ENCODE measurements around the gene FOXB1.

The FOXB1 gene

GRCh38 chr15:60026555-60026954, 22.4 kb downstream of the FOXB1 start:
- DNase-seq = no peak
- peaks cover 4 to 9% of the 10 kb centered on the region in 2 experiments for H3K27me3 ChIP-seq (ENCODE audit: control insufficient read depth in 1 of 2, insufficient read depth in 1 of 2, low read length in 2 of 2)
- WGBS = 92% methylated on average over 2 of the region's 2 CpGs

GRCh38 chr15:60035344-60035743, 31.2 kb downstream of the FOXB1 start:
- no peak overlapping the region for H4K91ac ChIP-seq (ENCODE audit: low read length)
- H3K36me3 ChIP-seq (ENCODE audit: control insufficient read depth in 1 of 2, insufficient read depth in 2 of 2, low read depth in 1 of 2, low read length in 2 of 2) = no peaks in the 10 kb centered on the region
- no peak overlapping the region for H2BK120ac ChIP-seq (ENCODE audit: low read depth, low read length)
- H2AFZ ChIP-seq (ENCODE audit: low read depth, low read length) = no peak overlapping the region
- H3K9ac ChIP-seq (ENCODE audit: low read length) = no peak overlapping the region
- H3K4me3 ChIP-seq (ENCODE audit: insufficient read depth in 1 of 2, low read depth in 1 of 2, low read length in 2 of 2) = no peak overlapping the region
- H3K4ac ChIP-seq (ENCODE audit: low read depth in 1 of 2, low read length in 2 of 2) = no peak overlapping the region
- no peak overlapping the region for H4K8ac ChIP-seq (ENCODE audit: low read length)
- no peak overlapping the region for H3K18ac ChIP-seq (ENCODE audit: low read depth in 1 of 2, low read length in 2 of 2)
- H2AK5ac ChIP-seq (ENCODE audit: low read length, severe bottlenecking) = no peak overlapping the region
- no peak overlapping the region for H3K14ac ChIP-seq (ENCODE audit: low read length in 2 of 2)
- H3K23ac ChIP-seq (ENCODE audit: low read length in 2 of 2) = no peak overlapping the region
- H3K27ac ChIP-seq (ENCODE audit: low read length, poor library complexity, severe bottlenecking) = no peak overlapping the region
- H3K4me1 ChIP-seq (ENCODE audit: control insufficient read depth, insufficient read depth, low read depth, low read length) = no peaks in the 10 kb centered on the region
- H3K4me2 ChIP-seq (ENCODE audit: low read length, poor library complexity, severe bottlenecking) = no peak overlapping the region
- H2BK5ac ChIP-seq (ENCODE audit: low read depth, low read length, poor library complexity, severe bottlenecking) = no peak overlapping the region
- no CpG with 5 or more reads among the region's 3 CpGs for WGBS
- DNase-seq = no peak
- no peaks in the 10 kb centered on the region for H3K79me1 ChIP-seq (replicated peaks; ENCODE audit: low read length, poor library complexity, severe bottlenecking)
- H2BK12ac ChIP-seq (ENCODE audit: low read length in 2 of 2) = no peak overlapping the region
- H3K27me3 ChIP-seq (ENCODE audit: control insufficient read depth in 1 of 2, insufficient read depth in 1 of 2, low read length in 2 of 2) = peaks cover 17 to 53% of the 10 kb centered on the region in 2 experiments
- no peak overlapping the region for H2BK15ac ChIP-seq (ENCODE audit: low read depth, poor library complexity, severe bottlenecking)
- H3K9me3 ChIP-seq (ENCODE audit: control insufficient read depth, low read length) = no peaks in the 10 kb centered on the region

More at GRCh38 chr15:60026555-60026954, 22.4 kb downstream of the FOXB1 start:
- no peak overlapping the region for H3K23ac ChIP-seq (ENCODE audit: low read length in 2 of 2)
- H4K91ac ChIP-seq (ENCODE audit: low read length) = no peak overlapping the region
- no peak overlapping the region for H3K14ac ChIP-seq (ENCODE audit: low read length in 2 of 2)
- H3K36me3 ChIP-seq (ENCODE audit: control insufficient read depth in 1 of 2, insufficient read depth in 2 of 2, low read depth in 1 of 2, low read length in 2 of 2) = no peaks in the 10 kb centered on the region
- no peak overlapping the region for H2BK5ac ChIP-seq (ENCODE audit: low read depth, low read length, poor library complexity, severe bottlenecking)
- H3K9ac ChIP-seq (ENCODE audit: low read length) = no peak overlapping the region
- H3K4me2 ChIP-seq (ENCODE audit: low read length, poor library complexity, severe bottlenecking) = no peak overlapping the region
- no peak overlapping the region for H3K4me3 ChIP-seq (ENCODE audit: insufficient read depth in 1 of 2, low read depth in 1 of 2, low read length in 2 of 2)
- H2BK15ac ChIP-seq (ENCODE audit: low read depth, poor library complexity, severe bottlenecking) = no peak overlapping the region
- H3K79me1 ChIP-seq (replicated peaks; ENCODE audit: low read length, poor library complexity, severe bottlenecking) = no peaks in the 10 kb centered on the region
- H2BK120ac ChIP-seq (ENCODE audit: low read depth, low read length) = no peak overlapping the region
- no peak overlapping the region for H4K8ac ChIP-seq (ENCODE audit: low read length)
- H3K18ac ChIP-seq (ENCODE audit: low read depth in 1 of 2, low read length in 2 of 2) = no peak overlapping the region
- no peak overlapping the region for H2BK12ac ChIP-seq (ENCODE audit: low read length in 2 of 2)
- H3K4me1 ChIP-seq (ENCODE audit: control insufficient read depth, insufficient read depth, low read depth, low read length) = no peaks in the 10 kb centered on the region
- H3K9me3 ChIP-seq (ENCODE audit: control insufficient read depth, low read length) = no peaks in the 10 kb centered on the region
- H2AFZ ChIP-seq (ENCODE audit: low read depth, low read length) = no peak overlapping the region
- H3K4ac ChIP-seq (ENCODE audit: low read depth in 1 of 2, low read length in 2 of 2) = no peak overlapping the region
- no peak overlapping the region for H2AK5ac ChIP-seq (ENCODE audit: low read length, severe bottlenecking)
- no peak overlapping the region for H3K27ac ChIP-seq (ENCODE audit: low read length, poor library complexity, severe bottlenecking)

GRCh38 chr15:60039316-60039715, 35.2 kb downstream of the FOXB1 start:
- no peak overlapping the region for H4K8ac ChIP-seq (ENCODE audit: low read length)
- H2BK5ac ChIP-seq (ENCODE audit: low read depth, low read length, poor library complexity, severe bottlenecking) = no peak overlapping the region
- H2AK5ac ChIP-seq (ENCODE audit: low read length, severe bottlenecking) = no peak overlapping the region
- no peak overlapping the region for H2BK12ac ChIP-seq (ENCODE audit: low read length in 2 of 2)
- no peaks in the 10 kb centered on the region for H3K4me1 ChIP-seq (ENCODE audit: control insufficient read depth, insufficient read depth, low read depth, low read length)
- no peak overlapping the region for H3K27ac ChIP-seq (ENCODE audit: low read length, poor library complexity, severe bottlenecking)
- peaks cover 12 to 53% of the 10 kb centered on the region in 2 experiments for H3K27me3 ChIP-seq (ENCODE audit: control insufficient read depth in 1 of 2, insufficient read depth in 1 of 2, low read length in 2 of 2)
- no peak overlapping the region for H2AFZ ChIP-seq (ENCODE audit: low read depth, low read length)
- no peak overlapping the region for H3K4me2 ChIP-seq (ENCODE audit: low read length, poor library complexity, severe bottlenecking)
- DNase-seq = no peak
- H4K91ac ChIP-seq (ENCODE audit: low read length) = no peak overlapping the region
- H3K36me3 ChIP-seq (ENCODE audit: control insufficient read depth in 1 of 2, insufficient read depth in 2 of 2, low read depth in 1 of 2, low read length in 2 of 2) = no peaks in the 10 kb centered on the region
- H3K9ac ChIP-seq (ENCODE audit: low read length) = no peak overlapping the region
- no peak overlapping the region for H3K14ac ChIP-seq (ENCODE audit: low read length in 2 of 2)
- no peak overlapping the region for H3K23ac ChIP-seq (ENCODE audit: low read length in 2 of 2)
- no peaks in the 10 kb centered on the region for H3K79me1 ChIP-seq (replicated peaks; ENCODE audit: low read length, poor library complexity, severe bottlenecking)
- 38% methylated on average over 3 of the region's 3 CpGs for WGBS
- H3K4ac ChIP-seq (ENCODE audit: low read depth in 1 of 2, low read length in 2 of 2) = no peak overlapping the region
- H3K18ac ChIP-seq (ENCODE audit: low read depth in 1 of 2, low read length in 2 of 2) = no peak overlapping the region
- no peak overlapping the region for H3K4me3 ChIP-seq (ENCODE audit: insufficient read depth in 1 of 2, low read depth in 1 of 2, low read length in 2 of 2)
- H3K9me3 ChIP-seq (ENCODE audit: control insufficient read depth, low read length) = no peaks in the 10 kb centered on the region
- no peak overlapping the region for H2BK15ac ChIP-seq (ENCODE audit: low read depth, poor library complexity, severe bottlenecking)
- H2BK120ac ChIP-seq (ENCODE audit: low read depth, low read length) = no peak overlapping the region

GRCh38 chr15:60043744-60044435, 39.8 kb downstream of the FOXB1 start:
- H3K4me3 ChIP-seq (ENCODE audit: insufficient read depth in 1 of 2, low read depth in 1 of 2, low read length in 2 of 2) = no peak overlapping the region
- peaks cover 21 to 43% of the 10 kb centered on the region in 2 experiments for H3K27me3 ChIP-seq (ENCODE audit: control insufficient read depth in 1 of 2, insufficient read depth in 1 of 2, low read length in 2 of 2)
- no peak for DNase-seq
- no peaks in the 10 kb centered on the region for H3K9me3 ChIP-seq (ENCODE audit: control insufficient read depth, low read length)
- H2BK15ac ChIP-seq (ENCODE audit: low read depth, poor library complexity, severe bottlenecking) = no peak overlapping the region
- no peak overlapping the region for H2AK5ac ChIP-seq (ENCODE audit: low read length, severe bottlenecking)
- H2BK5ac ChIP-seq (ENCODE audit: low read depth, low read length, poor library complexity, severe bottlenecking) = no peak overlapping the region
- 85% methylated on average over 8 of the region's 8 CpGs for whole genome bisulfite sequencing
- H3K4ac ChIP-seq (ENCODE audit: low read depth in 1 of 2, low read length in 2 of 2) = no peak overlapping the region
- no peak overlapping the region for H4K8ac ChIP-seq (ENCODE audit: low read length)
- no peaks in the 10 kb centered on the region for H3K79me1 ChIP-seq (replicated peaks; ENCODE audit: low read length, poor library complexity, severe bottlenecking)
- H3K23ac ChIP-seq (ENCODE audit: low read length in 2 of 2) = no peak overlapping the region
- no peak overlapping the region for H2AFZ ChIP-seq (ENCODE audit: low read depth, low read length)
- H3K14ac ChIP-seq (ENCODE audit: low read length in 2 of 2) = no peak overlapping the region
- no peak overlapping the region for H3K9ac ChIP-seq (ENCODE audit: low read length)
- H2BK12ac ChIP-seq (ENCODE audit: low read length in 2 of 2) = no peak overlapping the region
- H3K27ac ChIP-seq (ENCODE audit: low read length, poor library complexity, severe bottlenecking) = no peak overlapping the region
- no peak overlapping the region for H4K91ac ChIP-seq (ENCODE audit: low read length)
- H3K4me2 ChIP-seq (ENCODE audit: low read length, poor library complexity, severe bottlenecking) = no peak overlapping the region
- H3K18ac ChIP-seq (ENCODE audit: low read depth in 1 of 2, low read length in 2 of 2) = no peak overlapping the region
- H3K36me3 ChIP-seq (ENCODE audit: control insufficient read depth in 1 of 2, insufficient read depth in 2 of 2, low read depth in 1 of 2, low read length in 2 of 2) = no peaks in the 10 kb centered on the region
- H3K4me1 ChIP-seq (ENCODE audit: control insufficient read depth, insufficient read depth, low read depth, low read length) = no peaks in the 10 kb centered on the region
- no peak overlapping the region for H2BK120ac ChIP-seq (ENCODE audit: low read depth, low read length)
